Measurements from ENCODE around the gene OR4L1.
"Not testable (repeated sequence)": the region's sequence is repeated elsewhere in the genome, so short reads cannot be mapped to it uniquely, and the experiment has no call there.

Gene OR4L1

GRCh38 chr14:20059745-20060144 is at the start of gene OR4L1:
Gene OR4L1 (plus strand): TSS chr14:20060045. CDS start chr14:20060045, 0 bp downstream.
- DNase-seq, result no peak

GRCh38 chr14:20019257-20019865 is 40.5 kb upstream of the OR4L1 start, which contains the start of gene OR4K14:
Gene OR4K14 (minus strand): TSS chr14:20019307. CDS start chr14:20015193, 4,114 bp downstream.
- DNase-seq, result no peak

- DNase-seq, result no peak
Observed at GRCh38 chr14:20031058-20031457, 28.8 kb upstream of the OR4L1 start.

GRCh38 chr14:20035449-20035848 is 24.4 kb upstream of the OR4L1 start:
- DNase-seq, result no peak

- DNase-seq, result no peak
Observed at GRCh38 chr14:20035938-20036337, 23.9 kb upstream of the OR4L1 start, which contains the start of gene OR4K13. Gene OR4K13 (minus strand): TSS chr14:20036038. CDS start chr14:20034758, 1,280 bp downstream.

- no peak for DNase-seq
Observed at GRCh38 chr14:20044243-20044642, 15.6 kb upstream of the OR4L1 start.

GRCh38 chr14:20048202-20048601 is 11.6 kb upstream of the OR4L1 start:
- DNase-seq, result no peak

GRCh38 chr14:20092050-20092449 is 32.2 kb downstream of the OR4L1 start:
- DNase-seq, result no peak

- DNase-seq, result no peak
Observed at GRCh38 chr14:20093442-20093841, 33.6 kb downstream of the OR4L1 start.

- not testable (repeated sequence) for DNase-seq
Observed at GRCh38 chr14:20098926-20099770, 39.3 kb downstream of the OR4L1 start.

GRCh38 chr14:20110438-20110837 is 50.6 kb downstream of the OR4L1 start, which contains the start of gene OR4K17:
Gene OR4K17 (plus strand): TSS chr14:20110739. CDS start chr14:20117500, 6,761 bp downstream.
- DNase-seq, result no peak

All from DMS 273 treated with DMSO at 0.1 percent for 48 hours (cell line).